ENCODE measurements around the gene SYNGR4.

Gene SYNGR4

DNA sequence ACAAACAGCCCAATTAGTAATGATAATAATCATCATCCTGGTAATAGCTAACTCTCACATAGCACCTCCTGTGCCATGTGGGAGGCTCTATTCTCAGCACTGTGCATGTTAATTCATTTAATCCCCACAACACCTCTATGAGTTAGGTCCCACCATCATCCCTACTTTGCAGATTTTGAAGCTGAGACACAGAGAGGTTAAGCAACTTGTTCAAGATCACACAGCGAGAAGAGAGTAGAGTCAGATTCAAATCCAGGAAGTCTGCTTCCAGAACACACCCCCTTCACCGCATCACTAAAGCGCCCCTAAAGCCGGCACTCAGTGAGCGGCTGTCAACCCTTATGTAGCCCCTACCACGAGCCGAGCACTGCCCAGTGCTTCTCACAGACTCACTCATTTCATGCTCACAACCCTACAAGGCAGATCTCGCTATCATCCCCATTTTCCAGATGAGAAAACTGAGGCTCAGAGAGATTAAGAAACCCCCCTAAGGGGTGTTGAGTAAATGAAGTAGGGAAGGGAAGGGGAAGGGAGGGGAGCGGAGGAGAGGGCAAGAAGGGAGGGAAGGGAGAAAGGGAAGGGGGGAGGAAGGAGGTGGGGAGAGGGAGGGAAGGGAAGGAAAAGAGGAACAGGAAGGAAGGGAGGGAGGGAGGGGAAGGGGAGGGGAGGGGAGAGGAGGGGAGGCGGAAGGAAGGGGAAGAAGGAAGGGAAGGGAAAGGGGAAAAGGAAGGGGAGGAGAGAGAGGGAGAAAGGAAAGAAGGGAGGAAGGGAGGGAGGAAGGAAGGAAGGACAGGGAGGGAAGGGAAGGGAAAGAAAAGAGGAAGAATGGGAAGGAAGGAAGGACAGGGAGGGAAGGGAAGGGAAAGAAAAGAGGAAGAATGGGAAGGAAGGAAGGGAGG lies 22.4 kb upstream of the SYNGR4 start:
- no peak for DNase-seq

DNA sequence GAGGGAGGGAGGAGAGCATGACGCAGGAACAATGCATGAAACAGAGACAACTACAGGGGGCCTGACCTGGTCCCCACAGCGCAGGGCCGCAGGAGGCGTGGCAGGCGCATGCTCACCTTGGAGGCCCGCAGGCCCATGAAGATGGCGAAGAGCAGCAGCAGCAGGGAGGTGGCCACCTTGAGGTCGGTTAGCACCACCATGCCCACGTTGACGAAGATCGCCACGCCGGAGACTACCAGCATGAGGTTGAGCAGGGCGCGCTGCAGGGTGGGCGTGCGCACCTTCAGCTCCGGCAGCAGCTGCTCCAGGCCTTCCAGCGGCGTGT lies 21.8 kb upstream of the SYNGR4 start:
- DNase-seq = no peak

DNA sequence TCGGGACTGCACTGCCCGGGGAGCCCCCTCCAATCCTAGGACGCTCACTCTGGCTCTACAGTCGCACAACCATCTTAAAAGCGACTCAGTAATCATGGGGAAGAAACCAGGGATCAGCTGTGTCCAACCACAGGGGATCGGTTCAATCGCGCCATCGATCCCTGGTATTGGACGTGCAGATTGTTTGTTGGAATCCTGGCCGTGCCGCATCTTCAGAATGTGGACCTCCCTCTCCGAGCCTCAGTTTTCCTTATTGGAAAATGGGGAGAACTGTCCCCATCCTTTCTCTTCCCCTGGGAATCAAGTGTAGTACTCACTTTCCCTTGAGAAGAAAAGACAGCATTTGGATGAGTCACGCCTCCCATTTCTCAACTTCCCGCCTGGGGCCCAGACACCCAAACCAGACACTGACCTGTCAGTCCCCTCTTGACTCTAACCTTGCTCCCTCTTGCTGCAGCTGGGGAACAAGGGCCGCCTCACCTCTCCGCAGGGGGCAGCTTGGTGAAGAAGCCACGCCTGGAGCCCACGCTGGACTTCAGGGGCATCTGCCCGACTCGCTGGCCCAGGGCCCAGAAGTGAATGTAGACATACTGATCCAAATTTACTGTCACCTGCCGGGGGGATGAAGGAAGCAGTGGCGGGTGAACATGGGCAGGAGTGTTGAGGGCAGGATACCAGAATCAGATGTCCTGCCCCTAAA lies 21.2 kb upstream of the SYNGR4 start:
- no peak for DNase-seq

DNA sequence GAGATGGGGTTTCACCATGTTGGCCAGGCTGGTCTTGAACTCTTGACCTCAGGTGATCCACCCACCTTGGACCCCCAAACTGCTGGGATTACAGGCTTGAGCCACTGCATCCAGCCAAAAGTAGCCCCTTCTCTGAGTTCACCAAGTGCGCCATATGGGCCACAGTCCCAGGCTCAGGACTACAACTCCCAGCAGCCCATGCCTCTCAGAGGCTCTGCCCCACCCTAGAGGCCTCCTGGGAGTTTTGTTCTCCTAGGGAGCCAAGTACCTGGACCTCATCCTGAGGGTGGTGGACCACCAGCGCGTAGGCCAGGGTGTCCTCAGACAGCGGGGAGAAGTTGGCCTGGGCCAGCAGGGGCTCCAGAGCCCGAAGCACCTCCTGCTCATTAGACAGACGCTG lies 19.3 kb upstream of the SYNGR4 start:
- no peak for DNase-seq

DNA sequence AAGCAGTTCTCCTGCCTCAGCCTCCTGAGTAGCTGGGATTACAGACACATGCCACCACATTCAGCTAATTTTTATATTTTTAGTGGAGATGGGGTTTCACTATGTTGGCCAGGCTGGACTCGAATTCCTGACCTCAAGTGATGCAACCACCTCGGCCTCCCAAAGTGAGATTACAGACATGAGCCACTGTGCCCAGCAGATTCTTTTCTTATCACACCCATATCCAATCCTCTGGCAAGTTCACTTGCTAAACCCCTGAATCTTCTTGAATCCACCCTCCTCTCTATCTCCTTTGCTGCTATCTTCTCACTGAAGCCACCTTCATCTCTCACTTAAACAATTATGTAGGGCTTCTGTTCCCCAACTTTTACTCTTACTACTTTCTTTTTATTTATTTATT lies 18.0 kb upstream of the SYNGR4 start:
- no peak for DNase-seq

DNA sequence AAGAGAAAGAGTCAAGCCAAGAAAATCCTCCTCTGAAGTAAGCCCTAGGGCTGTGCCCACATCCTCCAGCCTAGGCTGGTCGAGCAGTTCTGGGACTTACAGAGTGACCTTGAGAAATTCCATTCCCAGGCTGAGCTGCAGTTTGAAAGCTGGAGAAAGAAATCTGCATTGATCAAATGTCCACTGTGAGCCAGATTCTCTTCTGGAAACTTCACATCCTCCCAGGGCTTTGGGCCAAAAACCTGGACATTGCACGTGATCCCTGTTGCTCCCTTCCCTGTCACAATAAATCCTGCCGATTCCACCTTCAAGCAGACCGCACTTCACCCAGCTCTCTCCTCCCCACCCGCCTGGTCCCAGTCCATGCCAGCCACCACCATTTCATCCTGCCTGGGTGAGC lies 16.1 kb upstream of the SYNGR4 start:
- no peak for DNase-seq

DNA sequence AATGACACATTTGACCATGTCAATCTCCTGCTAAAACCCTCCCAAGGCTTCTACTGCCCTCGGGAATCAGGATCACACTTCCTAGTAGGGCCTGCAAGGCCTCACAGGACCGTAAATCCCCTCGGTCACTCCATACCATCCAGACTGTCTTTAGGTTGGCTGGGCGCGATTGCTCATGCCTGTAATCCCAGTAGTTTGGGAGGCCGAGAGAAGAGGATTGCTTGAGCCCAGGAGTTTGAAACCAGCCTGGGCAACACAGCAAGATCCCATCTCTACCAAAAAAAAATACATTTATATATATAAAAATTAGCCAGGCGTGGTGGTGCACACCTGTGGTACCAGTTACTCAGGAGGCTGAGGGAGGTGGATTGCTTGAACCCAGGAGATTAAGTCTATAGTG lies 15.4 kb upstream of the SYNGR4 start:
- DNase-seq = no peak

DNA sequence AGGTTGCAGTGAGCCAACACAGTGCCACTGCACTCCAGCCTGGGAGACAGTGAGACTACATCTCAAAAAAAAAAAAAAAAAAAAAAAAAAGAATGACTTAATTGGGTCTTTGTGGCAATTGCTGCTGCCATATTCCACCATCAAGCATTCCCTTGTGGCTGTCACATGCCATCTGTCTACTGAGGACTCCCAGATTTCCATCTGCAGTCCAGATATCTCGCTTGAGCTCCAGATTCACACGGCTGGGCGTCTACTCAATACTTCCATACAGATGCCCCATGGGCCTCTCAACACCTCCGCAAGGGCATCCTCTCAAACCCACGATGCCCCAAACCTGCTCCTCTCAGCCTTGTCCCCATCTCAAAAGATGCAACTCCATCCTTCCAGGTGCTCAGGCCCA lies 13.3 kb upstream of the SYNGR4 start:
- no peak for DNase-seq

DNA sequence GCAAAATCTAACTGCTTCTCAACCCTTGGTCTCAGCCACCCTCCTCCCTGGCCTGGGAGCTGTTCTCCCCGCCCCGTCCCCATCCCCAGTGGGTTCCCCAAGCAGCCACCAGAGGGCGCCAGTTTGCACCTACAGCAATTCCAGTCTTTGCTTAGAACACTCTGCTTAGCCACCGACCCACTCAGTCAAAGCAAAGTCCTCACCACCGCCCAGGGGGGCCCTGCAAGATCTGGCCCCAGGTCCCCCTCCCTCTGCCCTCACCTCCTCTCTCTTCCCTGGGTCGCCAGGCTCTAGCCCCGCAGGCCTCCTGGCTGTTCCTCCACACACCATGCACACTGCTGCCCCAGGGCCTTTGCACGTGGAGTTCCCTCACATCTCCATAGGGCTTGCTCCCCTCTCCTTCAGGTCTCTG lies 12.8 kb upstream of the SYNGR4 start:
- DNase-seq = peak; percentile 83

DNA sequence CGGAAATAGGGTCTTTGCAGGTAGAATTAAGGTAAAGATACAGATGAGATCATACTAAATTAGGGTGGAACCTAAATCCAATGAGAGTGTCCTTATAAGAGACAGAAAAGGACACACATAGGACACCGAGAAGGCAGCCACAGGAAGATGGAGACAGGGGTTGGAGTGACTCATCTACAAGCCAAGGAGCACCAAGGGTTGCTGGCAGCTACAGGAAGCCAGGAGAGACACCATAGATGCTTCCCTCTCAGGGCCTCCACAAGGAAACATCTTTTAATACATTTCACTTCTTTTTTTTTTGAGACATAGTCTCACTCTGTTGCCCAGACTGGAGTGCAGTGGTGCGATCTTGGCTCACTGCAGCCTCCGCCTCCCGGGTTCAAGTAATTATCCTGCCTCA lies 10.5 kb upstream of the SYNGR4 start:
- no peak for DNase-seq

DNA sequence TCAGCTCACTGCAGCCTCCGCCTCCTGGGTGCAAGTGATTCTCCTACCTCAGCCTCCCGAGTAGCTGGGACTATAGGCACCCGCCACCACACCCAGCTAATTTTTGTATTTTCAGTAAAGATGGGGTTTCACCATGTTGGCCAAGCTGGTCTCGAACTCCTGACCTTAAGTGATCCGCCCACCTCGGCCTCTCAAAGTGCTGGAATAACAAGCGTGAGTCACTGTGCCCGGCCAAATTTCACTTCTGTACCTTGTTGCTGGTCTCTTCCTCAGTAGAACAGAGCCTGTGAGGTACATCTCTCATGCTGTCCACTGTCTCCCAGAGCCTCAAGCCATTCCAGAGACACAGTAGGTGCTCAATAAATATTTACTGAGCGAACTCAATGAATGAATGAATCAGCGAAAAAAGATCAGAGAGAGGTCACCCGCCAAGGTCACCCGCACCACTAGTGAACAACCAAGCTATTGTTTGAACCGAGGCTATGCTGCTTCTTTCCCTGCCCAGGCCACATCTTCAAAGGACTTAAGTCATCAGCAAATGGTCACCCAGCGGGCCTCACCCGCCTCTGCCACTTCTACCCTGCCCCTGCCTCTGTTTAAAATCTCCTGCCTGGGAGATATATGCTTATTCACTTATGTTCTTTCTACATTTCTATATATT lies 9.7 kb upstream of the SYNGR4 start:
- no peak for DNase-seq

DNA sequence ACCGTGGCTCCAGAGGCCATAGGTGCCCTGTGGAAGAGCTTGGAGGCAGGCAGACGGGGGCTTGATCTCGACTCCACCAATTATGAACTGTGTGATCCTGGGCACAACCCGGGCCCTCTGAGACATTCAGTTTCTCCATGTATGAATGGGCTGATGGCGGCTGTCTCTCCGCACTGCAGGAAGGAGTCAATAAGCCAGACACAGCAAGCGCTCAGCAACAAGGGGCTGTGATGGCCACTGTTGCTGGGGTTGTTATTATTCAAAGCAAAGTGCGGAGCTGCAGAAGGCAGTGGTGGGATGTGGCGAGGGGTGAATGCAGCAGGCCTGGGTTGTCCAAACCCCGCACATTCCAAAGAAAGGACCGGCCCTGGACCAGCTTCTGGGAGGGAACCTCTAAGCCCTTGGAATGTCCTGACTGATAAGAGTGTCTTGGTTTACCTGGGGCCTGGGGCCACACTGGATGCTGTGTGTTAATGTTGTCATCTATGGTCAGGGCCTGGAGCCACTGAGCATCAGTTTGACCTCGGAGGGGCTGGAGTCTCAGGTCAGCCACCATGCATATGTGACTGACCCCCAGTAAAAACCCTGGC lies 8.7 kb upstream of the SYNGR4 start:
- no peak for DNase-seq

DNA sequence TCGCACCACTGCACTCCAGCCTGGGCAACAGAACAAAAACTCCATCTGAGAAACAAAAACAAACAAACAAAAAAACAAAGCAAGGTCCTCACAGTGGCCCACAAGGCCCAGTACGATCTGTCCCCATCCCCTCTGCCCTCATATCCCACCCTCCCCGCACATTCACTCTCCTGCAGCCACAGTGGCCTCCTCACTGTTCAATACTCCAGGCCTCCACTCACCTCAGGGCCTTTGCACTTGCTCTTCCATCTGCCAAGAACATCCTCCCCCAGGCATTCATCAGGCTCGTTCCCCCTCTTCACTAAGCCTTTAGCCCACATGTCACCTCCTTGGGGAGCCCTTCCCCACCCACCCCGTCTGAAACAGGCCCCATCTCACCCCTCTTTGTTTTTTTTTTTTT lies 5.0 kb upstream of the SYNGR4 start:
- no peak for DNase-seq

DNA sequence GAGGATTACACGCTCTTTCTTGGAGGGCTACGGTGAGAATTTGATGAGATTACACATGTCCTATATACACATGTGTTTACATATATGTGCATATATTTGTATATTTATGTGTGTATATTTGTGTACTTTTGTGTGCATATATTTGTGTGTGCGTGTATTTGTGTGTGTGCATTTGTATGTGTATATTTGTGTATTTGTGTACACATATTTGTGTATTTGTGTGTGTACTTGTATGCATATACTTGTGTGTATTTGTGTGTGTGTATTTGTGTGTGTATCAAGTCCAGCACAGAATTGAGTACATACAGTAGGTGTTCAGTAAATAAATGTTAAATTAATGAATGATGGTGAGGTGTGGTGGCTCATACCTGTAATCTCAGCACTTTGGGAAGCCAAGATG lies 2.3 kb upstream of the SYNGR4 start:
- DNase-seq = no peak

DNA sequence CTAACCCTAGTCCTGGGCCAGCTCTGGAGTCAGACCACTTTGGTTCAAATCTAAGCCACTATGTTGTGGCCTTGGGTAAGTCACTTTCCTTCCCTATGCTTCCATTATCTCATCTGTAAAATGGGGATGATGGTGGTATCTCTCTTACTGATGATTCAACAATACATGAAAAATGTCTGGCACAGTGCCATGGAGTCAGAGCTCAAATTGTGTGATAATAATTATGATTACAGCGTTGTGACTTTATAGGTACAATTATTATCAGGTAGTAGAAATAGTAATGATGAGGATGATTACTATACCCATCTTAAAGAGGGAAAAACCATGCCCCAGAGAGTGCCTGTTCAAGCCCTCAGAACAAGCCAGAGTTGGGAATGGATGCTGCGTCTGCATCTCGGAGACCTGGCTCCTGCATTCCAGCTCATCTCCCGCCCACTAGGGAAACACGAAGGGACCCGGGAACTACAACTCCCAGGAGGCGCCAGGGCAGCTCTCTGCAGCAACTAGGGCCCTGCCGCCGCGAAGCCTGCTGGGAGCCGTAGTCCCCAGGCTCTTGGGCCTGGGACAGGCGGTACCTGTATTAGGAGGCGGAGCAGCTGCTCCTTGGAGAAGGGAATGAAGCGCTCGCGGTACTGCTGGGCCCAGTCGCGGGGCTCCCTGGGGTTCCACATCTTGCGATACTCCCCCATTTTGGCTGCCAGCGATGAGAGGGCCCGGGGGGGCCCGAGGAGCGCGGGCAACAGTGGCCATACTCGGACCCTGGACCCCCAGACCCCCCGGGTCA lies 1.3 kb upstream of the SYNGR4 start:
- peak; percentile 87 for DNase-seq

DNA sequence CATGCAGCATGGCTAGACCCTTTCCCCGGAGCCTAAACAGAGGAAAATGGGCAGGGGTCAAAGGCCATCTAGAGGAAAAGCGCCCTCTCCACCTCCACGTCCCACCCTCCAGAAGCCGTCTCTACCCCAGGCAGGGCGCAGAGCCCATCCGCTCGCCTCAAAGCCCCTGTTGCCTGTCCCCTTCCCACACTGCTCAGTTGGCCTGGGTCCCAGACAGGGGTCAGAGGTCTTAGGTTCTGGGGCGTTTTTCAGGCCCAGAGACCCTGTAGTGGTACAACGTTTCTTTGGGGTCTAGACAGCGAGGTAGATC lies 712 bp upstream of the SYNGR4 start:
- no peak for DNase-seq

DNA sequence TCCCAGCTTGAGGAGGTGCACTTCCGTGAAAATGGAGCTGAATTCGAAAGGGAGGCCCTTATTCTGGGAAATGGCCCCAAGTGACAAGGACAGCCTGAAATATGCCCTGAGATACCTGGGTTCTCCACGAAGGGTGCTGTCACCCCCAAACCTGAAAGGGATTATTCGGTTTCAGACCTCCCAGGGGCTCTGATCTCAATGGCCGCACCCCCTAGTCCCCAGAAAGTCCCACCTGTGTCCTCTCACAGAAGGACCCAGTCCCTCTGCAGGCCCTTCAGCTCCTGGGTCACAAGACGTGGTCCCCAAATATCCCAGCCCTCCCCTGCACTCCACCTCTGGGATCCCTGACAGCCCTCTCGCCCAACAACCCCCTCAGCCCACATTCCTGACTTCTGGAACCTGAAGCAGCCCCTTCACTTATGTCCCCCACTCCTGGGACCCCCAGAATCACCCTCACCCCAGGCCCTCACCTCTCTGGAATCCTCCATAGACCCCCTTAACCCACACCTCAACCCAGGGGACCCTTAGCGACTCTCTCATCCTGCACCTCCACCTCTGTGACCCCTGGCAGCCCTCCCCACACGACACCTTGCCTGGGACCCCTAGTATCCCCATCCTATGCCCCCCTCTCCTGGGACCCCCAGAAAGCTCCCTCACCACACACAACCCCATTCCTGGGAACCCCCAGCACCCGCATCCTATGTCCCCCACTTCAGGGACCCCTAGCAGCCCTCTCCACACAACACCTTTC lies 606 bp downstream of the SYNGR4 start:
- no peak for DNase-seq

DNA sequence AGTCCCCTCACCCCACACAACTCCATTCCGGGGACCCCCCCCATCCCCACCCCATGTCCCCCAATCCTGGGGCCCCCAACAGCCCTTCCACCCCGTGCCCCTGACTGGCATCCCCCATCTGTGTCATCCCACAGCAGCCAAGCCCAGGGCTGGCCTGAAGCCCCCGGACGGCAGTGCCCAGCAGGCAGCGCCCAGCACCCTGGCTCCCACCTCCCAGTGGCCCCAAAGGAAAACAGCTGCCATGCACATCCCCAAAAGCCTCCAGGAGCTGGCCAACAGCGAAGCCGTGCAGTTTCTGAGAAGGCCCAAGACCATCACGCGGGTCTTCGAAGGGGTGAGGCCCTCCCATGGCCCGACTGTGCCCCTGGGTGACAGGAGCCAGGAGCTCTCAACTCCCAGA lies 1.4 kb downstream of the SYNGR4 start:
- DNase-seq = no peak

DNA sequence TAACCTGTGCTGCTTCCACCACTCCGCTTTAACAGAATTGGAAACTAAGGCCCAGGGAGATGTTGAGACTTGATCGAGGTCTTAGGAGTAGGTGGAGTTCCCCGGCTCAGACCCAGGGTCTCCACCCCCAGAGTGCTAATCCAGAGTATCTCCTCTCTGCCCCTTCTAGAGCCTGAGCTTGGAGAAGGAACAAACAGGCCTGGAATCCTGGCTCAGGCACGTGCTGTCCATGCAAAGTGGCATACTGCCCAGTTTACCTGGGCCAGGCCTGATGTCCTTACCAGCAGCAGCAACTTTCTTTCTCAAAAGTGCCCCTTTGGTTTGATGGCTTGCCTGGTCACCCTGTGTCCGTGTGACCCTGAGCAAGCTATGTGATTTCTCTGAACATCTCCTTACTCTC lies 3.7 kb downstream of the SYNGR4 start:
- no peak for DNase-seq

DNA sequence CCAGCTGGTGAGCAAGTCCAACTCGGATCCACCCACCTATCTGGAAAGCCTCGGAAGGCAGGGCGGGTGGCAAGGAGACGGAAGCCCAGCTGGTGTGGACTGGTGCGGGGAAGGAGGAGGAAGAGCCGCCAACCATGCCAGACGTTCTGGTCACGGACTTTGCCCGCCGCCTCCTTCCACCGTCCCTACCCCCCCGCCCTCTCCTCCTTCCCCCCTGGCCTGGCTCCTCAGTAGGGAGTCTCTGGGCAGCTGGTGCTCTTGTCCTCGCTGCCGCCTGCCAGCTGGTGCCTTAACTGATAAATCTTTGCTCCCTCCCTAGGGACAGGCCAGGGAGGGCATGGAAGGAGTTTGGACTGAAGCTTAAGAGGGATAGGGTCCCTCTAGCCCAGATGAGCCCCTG lies 4.8 kb downstream of the SYNGR4 start:
- no peak for DNase-seq

DNA sequence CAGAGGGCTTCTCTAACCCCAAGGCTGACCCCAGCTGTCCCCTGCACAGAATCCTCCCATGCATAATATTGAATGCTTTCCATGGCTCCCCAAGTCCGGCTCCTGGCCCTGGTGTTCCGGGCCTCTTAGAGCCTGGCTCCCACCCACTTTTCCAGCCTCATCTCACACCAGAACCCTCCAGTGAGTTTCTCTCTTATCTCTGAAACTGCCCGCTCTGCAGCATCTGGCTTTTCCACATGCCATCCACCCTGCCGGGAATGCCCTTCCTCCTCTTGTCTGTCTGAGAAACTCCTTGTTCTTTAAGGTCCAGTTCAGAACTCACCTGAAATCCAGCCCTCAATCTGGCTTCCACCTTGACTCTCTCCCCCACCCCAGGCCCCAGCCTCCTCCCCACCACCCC lies 6.8 kb downstream of the SYNGR4 start:
- no peak for DNase-seq

DNA sequence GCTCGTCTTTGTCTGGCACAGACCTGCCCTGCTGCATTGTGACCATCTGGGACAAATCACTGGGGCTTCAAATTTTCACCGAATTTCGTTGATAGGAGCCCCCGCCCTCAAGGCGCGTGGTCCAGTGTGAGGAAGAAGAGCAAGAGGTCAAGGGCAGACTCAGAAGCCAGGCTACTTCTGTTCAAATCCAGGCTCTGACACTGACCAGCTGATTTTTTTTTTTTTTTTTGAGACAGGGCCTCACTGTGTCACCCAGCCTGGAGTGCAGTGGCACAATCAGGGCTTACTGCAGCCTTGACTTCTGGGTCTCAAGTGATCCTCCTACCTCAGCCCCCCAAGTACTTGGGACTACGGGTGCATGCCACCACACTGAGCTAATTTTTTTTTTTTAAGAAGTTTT lies 7.2 kb downstream of the SYNGR4 start:
- DNase-seq = no peak
